Trophoblast cell (in vitro differentiated cells and primary cell): Measurements from ENCODE around the gene IPO11.

Source experiments
- DNase-seq, 2 donors: peaks; one replicate each; pipeline ENCODE4 v3.0.0-alpha.2; 2016
- H2AFZ ChIP-seq: 2 replicates; pipeline ENCODE4 v1.6.1; 2013; ENCODE audit warnings: low read length, moderate library complexity, mild to moderate bottlenecking; ENCODE audit not compliant: insufficient read depth, poor library complexity
- H2AK5ac ChIP-seq: 2 replicates; pipeline ENCODE4 v1.6.1; 2013; ENCODE audit warnings: mild to moderate bottlenecking, low read length
- H2BK120ac ChIP-seq: 2 replicates; pipeline ENCODE4 v1.6.1; 2013; ENCODE audit warnings: low read length, mild to moderate bottlenecking, moderate library complexity; ENCODE audit not compliant: insufficient read depth, poor library complexity
- H2BK12ac ChIP-seq: 2 replicates; pipeline ENCODE4 v1.6.1; 2013; ENCODE audit warnings: mild to moderate bottlenecking, low read length, moderate library complexity
- H2BK5ac ChIP-seq: 2 replicates; pipeline ENCODE4 v1.6.1; 2013; ENCODE audit warnings: low read length, low read depth, moderate library complexity, mild to moderate bottlenecking; ENCODE audit not compliant: poor library complexity
- H3K14ac ChIP-seq: 2 replicates; pipeline ENCODE4 v1.6.1; 2013; ENCODE audit warnings: mild to moderate bottlenecking, low read length
- H3K18ac ChIP-seq: 2 replicates; pipeline ENCODE4 v1.6.1; 2013; ENCODE audit warnings: mild to moderate bottlenecking, low read length
- H3K23ac ChIP-seq: 2 replicates; pipeline ENCODE4 v1.6.1; 2013; ENCODE audit warnings: low read length
- H3K27ac ChIP-seq: 2 replicates; pipeline ENCODE4 v1.5.1; 2013; ENCODE audit warnings: low read depth, mild to moderate bottlenecking, inconsistent platforms, low read length, moderate library complexity
- H3K27me3 ChIP-seq: 2 replicates; pipeline ENCODE4 v1.6.1; 2013; ENCODE audit warnings: inconsistent platforms, mild to moderate bottlenecking, low read length, moderate library complexity; ENCODE audit not compliant: insufficient read depth
- H3K36me3 ChIP-seq, 2 experiments: 1 replicate in 1 of 2; 2 replicates in 1 of 2; pipeline ENCODE4 v1.6.1; 2013; ENCODE audit warnings: low read length in 2 of 2, mild to moderate bottlenecking in 2 of 2, moderate library complexity in 1 of 2; ENCODE audit not compliant: insufficient read depth in 2 of 2, control insufficient read depth in 1 of 2
- H3K4ac ChIP-seq: 2 replicates; pipeline ENCODE4 v1.6.1; 2013; ENCODE audit warnings: low read depth, mild to moderate bottlenecking, low read length, moderate library complexity
- H3K4me1 ChIP-seq, 2 experiments: 1 replicate in 1 of 2; 2 replicates in 1 of 2; pipeline ENCODE4 v1.6.1; 2013; ENCODE audit warnings: low read length in 2 of 2, mild to moderate bottlenecking in 2 of 2, moderate library complexity in 1 of 2; ENCODE audit not compliant: insufficient read depth in 2 of 2, control insufficient read depth in 1 of 2
- H3K4me2 ChIP-seq: 2 replicates; pipeline ENCODE4 v1.6.1; 2013; ENCODE audit warnings: inconsistent platforms, mild to moderate bottlenecking, low read length, moderate library complexity
- H3K4me3 ChIP-seq: 2 replicates; pipeline ENCODE4 v1.5.1; 2013; ENCODE audit warnings: mild to moderate bottlenecking, low read depth, low read length, inconsistent platforms
- H3K79me1 ChIP-seq: one replicate; pipeline ENCODE4 v1.6.1; 2013; ENCODE audit warnings: low read length
- H3K79me2 ChIP-seq: 2 replicates; pipeline ENCODE4 v1.6.1; 2013; ENCODE audit warnings: low read length, mild to moderate bottlenecking; ENCODE audit not compliant: control insufficient read depth, insufficient read depth, poor library complexity
- H3K9ac ChIP-seq: 2 replicates; pipeline ENCODE4 v1.6.1; 2013; ENCODE audit warnings: mild to moderate bottlenecking, low read length
- H3K9me3 ChIP-seq: 2 replicates; pipeline ENCODE4 v1.6.1; 2013; ENCODE audit warnings: low read depth, mild to moderate bottlenecking, control low read depth, inconsistent platforms, low read length; ENCODE audit not compliant: insufficient read depth
- H4K12ac ChIP-seq: 2 replicates; pipeline ENCODE4 v1.6.1; 2013; ENCODE audit warnings: low read depth, mild to moderate bottlenecking, low read length, moderate library complexity
- H4K8ac ChIP-seq: 2 replicates; pipeline ENCODE4 v1.6.1; 2013; ENCODE audit warnings: low read depth, mild to moderate bottlenecking, low read length, moderate library complexity
- H4K91ac ChIP-seq: one replicate; pipeline ENCODE4 v1.6.1; 2013; ENCODE audit warnings: low read depth, mild to moderate bottlenecking, low read length, moderate library complexity
- WGBS: extraction: QIAGEN DNeasy Blood & Tissue Kit; methylation state at CpG from one replicate; pipeline ENCODE4 v1.1.7; 2013; ENCODE audit warnings: missing lambda C conversion rate; ENCODE audit not compliant: insufficient read length, insufficient coverage; ENCODE audit errors: extremely low coverage; 5-methylcytosine and 5-hydroxymethylcytosine counted together

IPO11 gene

DNA sequence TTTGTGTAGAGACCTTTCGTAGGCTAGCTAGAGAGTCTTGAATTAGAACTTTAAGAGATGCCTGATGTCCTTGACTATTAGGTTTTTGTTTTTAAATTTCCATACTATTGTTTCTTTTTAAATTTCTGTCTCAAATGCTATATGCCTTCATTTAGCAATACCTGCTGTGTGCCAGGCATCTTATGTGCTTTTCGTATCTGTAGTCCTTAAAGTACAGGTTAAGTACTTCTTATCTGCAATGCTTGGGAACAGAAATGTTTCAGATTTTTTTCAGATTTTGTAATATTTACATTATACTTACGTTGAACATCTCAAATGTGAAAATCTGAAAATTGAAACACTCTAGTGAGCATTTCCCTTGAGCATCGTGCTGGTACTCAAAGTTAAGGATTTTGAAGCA is 49.0 kb downstream of the IPO11 start:
- WGBS: no CpG with 5 or more reads among the region's 4 CpGs

DNA sequence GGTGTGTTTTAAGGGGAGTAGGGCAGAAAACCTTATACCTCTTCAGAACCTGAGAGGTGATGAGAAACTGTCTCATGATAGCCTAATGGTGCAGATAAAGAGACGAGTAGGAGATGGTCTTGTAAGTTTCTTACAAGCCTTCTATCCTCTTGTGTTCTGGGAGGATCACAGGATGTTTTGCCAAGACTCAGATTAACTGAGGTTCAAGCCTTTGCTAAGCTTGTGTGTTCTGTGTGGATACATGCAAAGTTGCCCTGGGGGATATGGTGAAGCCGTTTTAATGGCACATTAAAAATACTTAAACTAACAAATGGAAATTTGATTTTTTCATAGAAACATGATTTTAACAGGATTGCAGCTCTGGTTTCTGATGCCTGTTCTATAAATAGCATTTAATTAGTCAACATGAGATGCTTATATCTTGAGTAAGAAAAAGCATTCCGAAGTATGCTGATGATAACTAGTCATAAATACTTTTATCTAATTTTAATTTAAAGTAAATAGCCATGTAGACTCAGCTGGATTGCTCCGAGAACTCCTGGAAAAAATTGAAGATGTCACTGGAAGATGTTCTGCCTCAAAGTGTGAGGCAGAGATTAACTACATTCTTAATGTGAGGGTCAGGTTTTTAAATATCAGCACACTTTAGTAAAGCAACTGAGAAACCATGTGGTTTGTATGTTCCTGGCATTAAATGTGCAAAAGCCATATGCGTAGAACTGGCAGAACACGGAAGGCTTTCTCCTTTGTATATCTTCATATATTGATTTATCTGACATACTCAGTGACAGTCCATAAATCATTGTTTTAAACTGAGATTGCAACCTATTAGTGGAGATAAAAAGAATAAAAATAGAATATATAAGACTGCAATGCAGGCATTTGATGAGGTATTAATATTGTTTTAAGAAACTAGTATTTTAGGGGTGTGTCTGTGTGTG is 53.7 kb downstream of the IPO11 start:
- no peaks in the 10 kb centered on the region for H3K36me3 ChIP-seq

More for the DNA sequence above, 49.0 kb downstream of the IPO11 start:
- no peak overlapping the region for H2AFZ ChIP-seq
- H2BK120ac ChIP-seq: no peak overlapping the region
- no peak overlapping the region for H3K4me3 ChIP-seq
- no peak overlapping the region for H3K18ac ChIP-seq
- H2AK5ac ChIP-seq: no peak overlapping the region
- no peak overlapping the region for H4K12ac ChIP-seq
- H3K4ac ChIP-seq: no peak overlapping the region
- no peak overlapping the region for H4K8ac ChIP-seq
- H3K9ac ChIP-seq: no peak overlapping the region
- peak in 1 of 2 donors; percentile 25 for DNase-seq
- no peak overlapping the region for H3K23ac ChIP-seq
- no peaks in the 10 kb centered on the region for H3K79me1 ChIP-seq
- H4K91ac ChIP-seq: no peak overlapping the region
- no peak overlapping the region for H2BK5ac ChIP-seq
- no peak overlapping the region for H3K4me2 ChIP-seq
- H3K27me3 ChIP-seq: no peaks in the 10 kb centered on the region
- no peak overlapping the region for H3K27ac ChIP-seq
- no peak overlapping the region for H3K14ac ChIP-seq
- peaks cover 0 to 2% of the 10 kb centered on the region in 2 experiments for H3K36me3 ChIP-seq
- no peaks in the 10 kb centered on the region for H3K79me2 ChIP-seq
- H2BK12ac ChIP-seq: no peak overlapping the region
- H3K9me3 ChIP-seq: no peaks in the 10 kb centered on the region
- H3K4me1 ChIP-seq: peaks cover 0 to 2% of the 10 kb centered on the region in 2 experiments

DNA sequence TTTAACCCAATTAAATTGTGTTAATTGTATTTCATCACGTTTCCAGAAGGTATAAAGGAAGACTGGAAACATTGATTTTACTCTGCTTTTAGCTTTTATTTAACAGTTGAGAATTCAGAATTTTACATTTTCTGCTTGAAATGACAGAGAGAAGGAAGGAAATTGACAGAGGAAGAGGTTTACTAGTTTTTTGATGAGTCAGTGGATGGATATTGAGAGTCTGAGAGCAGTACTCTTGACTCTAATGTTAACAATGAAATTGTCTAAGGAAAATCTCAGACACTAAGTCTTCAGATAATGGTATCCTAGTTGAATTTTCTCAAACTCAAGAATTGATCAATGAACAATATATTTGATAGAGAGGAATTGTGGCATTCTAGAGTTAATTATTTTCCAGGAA is 60.6 kb downstream of the IPO11 start:
- Histone ChIP-seq H3K4me1 (peaks cover 0 to 6% of the 10 kb centered on the region in 2 experiments), H3K4me3 (no peak overlapping the region), H3K27me3 (no peaks in the 10 kb centered on the region), H3K36me3 (no peaks in the 10 kb centered on the region), H2BK120ac (no peak overlapping the region), H3K9ac (no peak overlapping the region), H3K9me3 (no peaks in the 10 kb centered on the region), H3K23ac (no peak overlapping the region), H3K79me1 (no peaks in the 10 kb centered on the region), H3K14ac (no peak overlapping the region), H2BK5ac (no peak overlapping the region), H2AFZ (no peak overlapping the region), H3K4ac (no peak overlapping the region), H4K12ac (no peak overlapping the region), H4K8ac (no peak overlapping the region), H3K4me2 (no peak overlapping the region), H3K27ac (no peak overlapping the region), H3K79me2 (no peaks in the 10 kb centered on the region), H2BK12ac (no peak overlapping the region), H3K18ac (no peak overlapping the region), H4K91ac (no peak overlapping the region), H2AK5ac (no peak overlapping the region)
- DNase-seq: no peak
- no CpG with 5 or more reads among the region's 1 CpG for WGBS

More for the DNA sequence above, 53.7 kb downstream of the IPO11 start:
- Histone ChIP-seq H4K91ac (no peak overlapping the region), H3K9ac (no peak overlapping the region), H2AK5ac (no peak overlapping the region), H2BK5ac (no peak overlapping the region), H3K4me2 (no peak overlapping the region), H4K12ac (no peak overlapping the region), H2AFZ (no peak overlapping the region), H3K9me3 (no peaks in the 10 kb centered on the region), H2BK120ac (no peak overlapping the region), H3K18ac (no peak overlapping the region), H3K4ac (no peak overlapping the region), H3K23ac (no peak overlapping the region), H3K79me1 (no peaks in the 10 kb centered on the region), H2BK12ac (no peak overlapping the region), H3K79me2 (no peaks in the 10 kb centered on the region), H3K4me1 (no peaks in the 10 kb centered on the region), H3K27ac (no peak overlapping the region), H3K27me3 (no peaks in the 10 kb centered on the region), H3K14ac (no peak overlapping the region), H3K4me3 (no peak overlapping the region), H4K8ac (no peak overlapping the region)
- WGBS: no CpG with 5 or more reads among the region's 6 CpGs
- no peak for DNase-seq

- Histone ChIP-seq H3K4ac (no peak overlapping the region), H2BK12ac (no peak overlapping the region), H3K4me2 (no peak overlapping the region), H4K12ac (no peak overlapping the region), H3K9me3 (no peaks in the 10 kb centered on the region), H2BK5ac (no peak overlapping the region), H3K23ac (no peak overlapping the region), H4K8ac (no peak overlapping the region), H3K79me2 (no peaks in the 10 kb centered on the region), H3K27ac (no peak overlapping the region), H2AFZ (no peak overlapping the region), H2AK5ac (no peak overlapping the region), H2BK120ac (no peak overlapping the region), H3K79me1 (no peaks in the 10 kb centered on the region), H3K4me1 (peaks cover 0 to 6% of the 10 kb centered on the region in 2 experiments), H3K9ac (no peak overlapping the region), H3K4me3 (no peak overlapping the region), H3K14ac (no peak overlapping the region), H3K18ac (no peak overlapping the region), H3K27me3 (no peaks in the 10 kb centered on the region), H4K91ac (no peak overlapping the region), H3K36me3 (peaks cover 0 to 1% of the 10 kb centered on the region in 2 experiments)
- no CpG with 5 or more reads among the region's 9 CpGs for WGBS
- DNase-seq: peak; percentile 40 to 53
Measured at GRCh38 chr5:62475072-62475471, 62.5 kb downstream of the IPO11 start.
